MM.1S (cell line): Measurements from ENCODE around the gene CCDC192.

ENCODE experiments used
- DNase-seq: peaks from one replicate; pipeline ENCODE4 v3.0.0-alpha.2; 2015
- H2AFZ ChIP-seq: fragments of 300-600 bp; sonication (generic); 2 replicates; pipeline ENCODE4 v1.6.0; 2016; ENCODE audit warnings: antibody characterized with exemption, low read length
- H3F3A ChIP-seq: fragments of 300-600 bp; sonication (generic); 2 replicates; pipeline ENCODE4 v1.6.1; 2016; ENCODE audit warnings: mild to moderate bottlenecking, antibody characterized with exemption, low read length, moderate library complexity, mixed read lengths; ENCODE audit not compliant: insufficient read depth
- H3K27ac ChIP-seq: fragments of 300-600 bp; sonication (generic); 2 replicates; pipeline ENCODE4 v1.5.1; 2016; ENCODE audit warnings: mild to moderate bottlenecking, low read length
- H3K27me3 ChIP-seq: fragments of 300-600 bp; sonication (generic); replicated peaks from 2 replicates; pipeline ENCODE4 v1.6.0; 2016; ENCODE audit warnings: low read length; ENCODE audit not compliant: insufficient read depth
- H3K36me3 ChIP-seq: fragments of 300-600 bp; sonication (generic); replicated peaks from 2 replicates; pipeline ENCODE4 v1.6.1; 2016; ENCODE audit warnings: mild to moderate bottlenecking, low read length, mixed read lengths; ENCODE audit not compliant: insufficient read depth
- H3K4me1 ChIP-seq: fragments of 300-600 bp; sonication (generic); 2 replicates; pipeline ENCODE4 v1.6.1; 2016; ENCODE audit warnings: low read length, mixed read lengths
- H3K4me2 ChIP-seq: fragments of 300-600 bp; sonication (generic); 2 replicates; pipeline ENCODE4 v1.6.0; 2016; ENCODE audit warnings: low read depth, low read length
- H3K4me3 ChIP-seq: fragments of 300-600 bp; sonication (generic); 2 replicates; pipeline ENCODE4 v1.5.1; 2016; ENCODE audit warnings: low read length, mixed read lengths
- H3K79me2 ChIP-seq: fragments of 300-600 bp; sonication (generic); 2 replicates; pipeline ENCODE4 v1.6.1; 2016; ENCODE audit warnings: mixed run types, low read length, mixed read lengths
- H3K9ac ChIP-seq: fragments of 300-600 bp; sonication (generic); 2 replicates; pipeline ENCODE4 v1.6.1; 2016; ENCODE audit warnings: low read length, mixed read lengths
- H3K9me2 ChIP-seq: fragments of 300-600 bp; sonication (generic); replicated peaks from 2 replicates; pipeline ENCODE4 v1.6.1; 2016; ENCODE audit warnings: mild to moderate bottlenecking, low read length, mixed read lengths; ENCODE audit not compliant: insufficient read depth
- H3K9me3 ChIP-seq: fragments of 300-600 bp; sonication (generic); replicated peaks from 2 replicates; pipeline ENCODE4 v1.6.1; 2016; ENCODE audit warnings: mild to moderate bottlenecking, low read length, mixed read lengths; ENCODE audit not compliant: insufficient read depth
- H4K20me1 ChIP-seq: fragments of 300-600 bp; sonication (generic); 2 replicates; pipeline ENCODE4 v1.6.1; 2016; ENCODE audit warnings: mild to moderate bottlenecking, low read length, moderate library complexity, mixed read lengths; ENCODE audit not compliant: insufficient read depth
- EZH2 ChIP-seq: fragments of 300-600 bp; sonication (generic); optimal IDR thresholded peaks from 2 replicates; pipeline ENCODE3; 2017; ENCODE audit warnings: low read depth, mild to moderate bottlenecking, antibody characterized with exemption, low read length, mixed read lengths
- EZH2phosphoT487 ChIP-seq: fragments of 300-600 bp; sonication (generic); IDR thresholded peaks from 2 replicates; pipeline ENCODE4 v1.6.1; 2018; ENCODE audit warnings: antibody characterized with exemption, low read length
- TF ChIP-seq, protein P1 (sequence below): fragments of 300-600 bp; sonication (generic); IDR thresholded peaks from 2 replicates; pipeline ENCODE4 v1.5.1; 2016; ENCODE audit warnings: antibody characterized with exemption, low read length, mixed read lengths

The CCDC192 gene

DNA sequence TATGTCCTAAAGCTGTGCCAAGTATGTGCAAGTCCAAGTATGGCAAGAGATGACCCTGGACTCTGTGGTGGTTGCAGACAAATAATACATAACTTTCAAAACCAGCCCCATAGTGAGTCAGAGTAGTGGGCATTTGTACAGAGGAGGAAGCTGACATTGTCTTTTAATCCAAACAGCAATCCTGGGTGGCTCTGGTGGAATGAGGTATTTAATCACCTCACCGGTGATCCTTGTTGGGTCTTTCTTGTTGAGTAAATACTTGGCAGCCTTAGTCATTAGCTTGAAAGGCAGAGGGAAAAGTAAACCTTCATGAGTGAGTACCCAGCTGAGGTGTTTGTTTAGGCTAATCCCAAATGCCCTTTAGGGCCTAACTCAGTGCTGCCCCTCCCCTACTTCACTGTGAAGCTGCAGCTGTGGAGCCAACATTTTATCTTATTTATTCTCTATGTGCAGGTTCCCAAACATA lies 231.6 kb downstream of the CCDC192 start:
- DNase-seq = no peak
- H3K27me3 ChIP-seq = no peaks in the 10 kb centered on the region
- no peak overlapping the region for H3K9ac ChIP-seq
- no peak overlapping the region for H3K4me2 ChIP-seq
- H2AFZ ChIP-seq = no peak overlapping the region
- H3F3A ChIP-seq = no peaks in the 10 kb centered on the region
- TF ChIP-seq, protein P1, sequence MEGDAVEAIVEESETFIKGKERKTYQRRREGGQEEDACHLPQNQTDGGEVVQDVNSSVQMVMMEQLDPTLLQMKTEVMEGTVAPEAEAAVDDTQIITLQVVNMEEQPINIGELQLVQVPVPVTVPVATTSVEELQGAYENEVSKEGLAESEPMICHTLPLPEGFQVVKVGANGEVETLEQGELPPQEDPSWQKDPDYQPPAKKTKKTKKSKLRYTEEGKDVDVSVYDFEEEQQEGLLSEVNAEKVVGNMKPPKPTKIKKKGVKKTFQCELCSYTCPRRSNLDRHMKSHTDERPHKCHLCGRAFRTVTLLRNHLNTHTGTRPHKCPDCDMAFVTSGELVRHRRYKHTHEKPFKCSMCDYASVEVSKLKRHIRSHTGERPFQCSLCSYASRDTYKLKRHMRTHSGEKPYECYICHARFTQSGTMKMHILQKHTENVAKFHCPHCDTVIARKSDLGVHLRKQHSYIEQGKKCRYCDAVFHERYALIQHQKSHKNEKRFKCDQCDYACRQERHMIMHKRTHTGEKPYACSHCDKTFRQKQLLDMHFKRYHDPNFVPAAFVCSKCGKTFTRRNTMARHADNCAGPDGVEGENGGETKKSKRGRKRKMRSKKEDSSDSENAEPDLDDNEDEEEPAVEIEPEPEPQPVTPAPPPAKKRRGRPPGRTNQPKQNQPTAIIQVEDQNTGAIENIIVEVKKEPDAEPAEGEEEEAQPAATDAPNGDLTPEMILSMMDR = no peak
- TF ChIP-seq EZH2phosphoT487 (no peak), EZH2 (no peak)
- H3K27ac ChIP-seq = no peak overlapping the region
- H3K79me2 ChIP-seq = no peaks in the 10 kb centered on the region
- no peaks in the 10 kb centered on the region for H3K4me1 ChIP-seq
- H3K36me3 ChIP-seq = no peaks in the 10 kb centered on the region
- H4K20me1 ChIP-seq = no peaks in the 10 kb centered on the region
- H3K4me3 ChIP-seq = no peak overlapping the region
- no peaks in the 10 kb centered on the region for H3K9me3 ChIP-seq
- H3K9me2 ChIP-seq = no peaks in the 10 kb centered on the region

GRCh38 chr5:127935398-127935797 lies 232.2 kb downstream of the CCDC192 start:
- H3K36me3 ChIP-seq = no peaks in the 10 kb centered on the region
- no peak for DNase-seq
- H2AFZ ChIP-seq = no peak overlapping the region
- H3K79me2 ChIP-seq = no peaks in the 10 kb centered on the region
- H3K4me1 ChIP-seq = no peaks in the 10 kb centered on the region
- H3K9me3 ChIP-seq = no peaks in the 10 kb centered on the region
- no peak overlapping the region for H3K9ac ChIP-seq
- no peak overlapping the region for H3K4me2 ChIP-seq
- H3K4me3 ChIP-seq = no peak overlapping the region
- H3K9me2 ChIP-seq = no peaks in the 10 kb centered on the region
- H3K27me3 ChIP-seq = no peaks in the 10 kb centered on the region
- H3F3A ChIP-seq = no peaks in the 10 kb centered on the region
- TF ChIP-seq EZH2phosphoT487 (no peak), EZH2 (no peak)
- TF ChIP-seq, protein P1 = no peak
- H4K20me1 ChIP-seq = no peaks in the 10 kb centered on the region
- no peak overlapping the region for H3K27ac ChIP-seq

GRCh38 chr5:127936439-127936972 lies 233.3 kb downstream of the CCDC192 start:
- Histone ChIP-seq H3K4me2 (no peak overlapping the region), H3K79me2 (no peaks in the 10 kb centered on the region), H3K27ac (no peak overlapping the region), H3K9me2 (no peaks in the 10 kb centered on the region), H2AFZ (no peak overlapping the region), H3K4me3 (no peak overlapping the region), H3K9me3 (no peaks in the 10 kb centered on the region), H4K20me1 (no peaks in the 10 kb centered on the region), H3F3A (no peaks in the 10 kb centered on the region), H3K27me3 (no peaks in the 10 kb centered on the region), H3K9ac (no peak overlapping the region), H3K36me3 (no peaks in the 10 kb centered on the region), H3K4me1 (no peaks in the 10 kb centered on the region)
- no peak for TF ChIP-seq EZH2phosphoT487
- no peak for TF ChIP-seq EZH2
- TF ChIP-seq, protein P1 = no peak
- DNase-seq = no peak
